Measurements from ENCODE around the gene TMEM272.

GRCh38 chr13:51783428-51784094, 61.4 kb downstream of the TMEM272 start:
- TF ChIP-seq ATF7 (IDR thresholded peaks at IDR 0.05) (no peak), TAF1 (IDR thresholded peaks at IDR 0.05; ENCODE audit: control insufficient read depth, extremely low read depth, insufficient read depth, low read length, severe bottlenecking) (no peak), KLF16 (IDR thresholded peaks at IDR 0.05) (no peak), HLTF (IDR thresholded peaks at IDR 0.05) (no peak), ATF2 (CRISPR knock-in tag; IDR thresholded peaks at IDR 0.05) (no peak), ETS1 (conservative IDR thresholded peaks at IDR 0.05; ENCODE audit: control insufficient read depth, low read depth, low read length) (no peak), KLF13 (tag; IDR thresholded peaks at IDR 0.05; ENCODE audit: borderline replicate concordance, low read depth) (no peak)
